H1 (cell line): ENCODE data around the gene LDLRAD3. TPM values are rescaled to one million over a fixed set of nuclear protein-coding genes. Genes with fewer than 3 reads are reported as not detected.

Source experiments
- ASH2L ChIP-seq: fragments of 200-600, 300-600 bp; sonication (generic); IDR thresholded peaks from one replicate; pipeline ENCODE4 v1.7.1; 2017; ENCODE audit warnings: low read length
- CHD2 ChIP-seq: IDR thresholded peaks from 2 replicates; pipeline ENCODE4 v1.6.1; 2012; ENCODE audit warnings: low read length, improper control_type of control experiment
- SUZ12 ChIP-seq: fragments of 200-600 bp; sonication (generic); IDR thresholded peaks from 2 replicates; pipeline ENCODE4 v1.6.1; 2012; ENCODE audit warnings: mild to moderate bottlenecking, inconsistent platforms, low read length, moderate library complexity, mixed read lengths
- polyA plus RNA-seq, 7 experiments: library from polyadenylated mRNA; depleted of rRNA in 3 of 7; stranded (reverse) in 5 of 7; unstranded in 2 of 7; fragments of >200 nt in 5 of 7; fragments of 200-250 nt in 2 of 7; gene quantifications; 1 replicate in 5 of 7; 2 replicates in 1 of 7; 4 replicates in 1 of 7; pipeline versions ENCODE4 v1.2.1 to v1.2.3, GENCODE V29; 2011 to 2013; ENCODE audit warnings: missing spikeins in 2 of 7, mixed read lengths in 2 of 7
- total RNA-seq: library from RNA; stranded (reverse); fragmentation: NEBNext Ultra II Directional; extraction: Animal tissue kit (Norgen Biotek cat#: 25700); gene quantifications from 2 replicates; pipeline ENCODE4 v1.2.1, GENCODE V29; 2021

Gene LDLRAD3
- total and polyA plus RNA-seq, 2 of the 8 experiments (the other 6 are each of a cell fraction or from before 2014, with no cell fraction given): 18.6 to 22.8 TPM

DNA sequence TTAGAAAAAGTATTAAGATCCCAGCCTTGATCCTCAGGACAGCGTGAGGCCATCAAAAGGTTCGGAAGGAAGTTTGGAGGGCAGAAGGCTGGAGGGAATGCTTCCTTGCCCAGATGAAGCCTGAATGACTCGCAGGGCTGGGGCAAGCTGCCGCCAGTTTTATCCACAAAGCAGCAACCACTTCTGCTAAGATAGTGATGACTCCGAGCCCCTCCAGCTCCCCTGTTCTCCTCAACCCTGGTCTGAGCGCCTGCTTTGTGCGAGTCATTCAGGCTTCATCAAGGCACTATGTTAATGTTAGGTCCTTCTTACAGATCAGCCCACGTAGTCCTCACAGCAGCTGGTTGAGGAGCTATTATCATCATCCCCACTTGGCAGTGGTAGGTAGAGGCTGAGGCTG, 186.5 kb downstream of the LDLRAD3 start (continued):
- TF ChIP-seq ASH2L (no peak), CHD2 (no peak), SUZ12 (no peak)
